Vagina (tissue), 2 donors: ENCODE results near the gene ADCY5. TPM values are rescaled to one million over a fixed set of nuclear protein-coding genes. Genes with fewer than 3 reads are reported as not detected.

Source experiments
- DNase-seq, 2 donors: peaks; one replicate each; pipeline ENCODE4 v3.0.0-alpha.2; 2017; ENCODE audit errors: extremely low spot score in 2 of 2
- H3K27ac ChIP-seq: fragments of 200-600 bp; sonication (generic); one replicate; pipeline ENCODE4 v1.5.1; 2019
- H3K27me3 ChIP-seq: fragments of 200-600 bp; sonication (generic); one replicate; pipeline ENCODE4 v1.5.1; 2019
- H3K36me3 ChIP-seq, 2 donors: fragments of 200-600 bp; sonication (generic); one replicate each; pipeline ENCODE4 v1.5.1; 2017 to 2019
- H3K4me1 ChIP-seq: fragments of 200-600 bp; sonication (generic); one replicate; pipeline ENCODE4 v1.5.1; 2019
- H3K4me3 ChIP-seq, 2 donors: fragments of 200-600 bp; sonication (generic); 1 replicate in 1 of 2; 2 replicates in 1 of 2; pipeline ENCODE4 v1.5.1; 2016 to 2019
- H3K9me3 ChIP-seq: fragments of 200-600 bp; sonication (generic); one replicate; pipeline ENCODE4 v1.5.1; 2019
- POLR2A ChIP-seq, 2 donors: fragments of 450-650 bp; IDR thresholded peaks; one replicate each; pipeline ENCODE4 v1.6.1; 2017; ENCODE audit warnings: antibody characterized with exemption in 2 of 2, mild to moderate bottlenecking in 2 of 2, moderate library complexity in 2 of 2
- POLR2AphosphoS5 ChIP-seq, 2 donors: sonication (generic); formaldehyde crosslinking; IDR thresholded peaks; one replicate each; pipeline ENCODE4 v1.9.0; 2017; ENCODE audit warnings: antibody characterized with exemption in 2 of 2, mild to moderate bottlenecking in 2 of 2, low read depth in 1 of 2; ENCODE audit not compliant: insufficient read depth in 1 of 2
- intact Hi-C: fragments of 100-400 bp; cut with DNase I; formaldehyde crosslinking; loops from one replicate; pipeline ENCODE4 v1.15.1; 2023
- total RNA-seq: library from RNA; depleted of rRNA; stranded (reverse); fragments of >200 nt; gene quantifications from one replicate; pipeline ENCODE4 v1.2.3, GENCODE V29; 2016
- TF ChIP-seq, protein P1 (sequence below), 3 experiments: fragments of 450-650 bp in 2 of 3; fragments of 200-600 bp in 1 of 3; sonication (generic) in 1 of 3; IDR thresholded peaks; one replicate each; pipeline ENCODE4 v1.5.1; 2017 to 2019; ENCODE audit warnings: antibody characterized with exemption in 3 of 3, mild to moderate bottlenecking in 2 of 3, moderate library complexity in 2 of 3

ADCY5 gene
- total RNA-seq, 1 donor from 2014 or later: 16.7 TPM

- intact Hi-C loops: no loop called here
- Histone ChIP-seq H3K9me3 (no peaks in the 10 kb centered on the region), H3K27ac (no peak overlapping the region), H3K27me3 (no peaks in the 10 kb centered on the region), H3K4me1 (no peaks in the 10 kb centered on the region), H3K36me3 (no peaks in the 10 kb centered on the region), H3K4me3 (no peak overlapping the region)
- no peak for TF ChIP-seq POLR2AphosphoS5 (IDR thresholded peaks at IDR 0.05; ENCODE audit: insufficient read depth in 1 of 2, low read depth in 1 of 2)
- TF ChIP-seq POLR2A (IDR thresholded peaks at IDR 0.05): no peak
- TF ChIP-seq, protein P1, sequence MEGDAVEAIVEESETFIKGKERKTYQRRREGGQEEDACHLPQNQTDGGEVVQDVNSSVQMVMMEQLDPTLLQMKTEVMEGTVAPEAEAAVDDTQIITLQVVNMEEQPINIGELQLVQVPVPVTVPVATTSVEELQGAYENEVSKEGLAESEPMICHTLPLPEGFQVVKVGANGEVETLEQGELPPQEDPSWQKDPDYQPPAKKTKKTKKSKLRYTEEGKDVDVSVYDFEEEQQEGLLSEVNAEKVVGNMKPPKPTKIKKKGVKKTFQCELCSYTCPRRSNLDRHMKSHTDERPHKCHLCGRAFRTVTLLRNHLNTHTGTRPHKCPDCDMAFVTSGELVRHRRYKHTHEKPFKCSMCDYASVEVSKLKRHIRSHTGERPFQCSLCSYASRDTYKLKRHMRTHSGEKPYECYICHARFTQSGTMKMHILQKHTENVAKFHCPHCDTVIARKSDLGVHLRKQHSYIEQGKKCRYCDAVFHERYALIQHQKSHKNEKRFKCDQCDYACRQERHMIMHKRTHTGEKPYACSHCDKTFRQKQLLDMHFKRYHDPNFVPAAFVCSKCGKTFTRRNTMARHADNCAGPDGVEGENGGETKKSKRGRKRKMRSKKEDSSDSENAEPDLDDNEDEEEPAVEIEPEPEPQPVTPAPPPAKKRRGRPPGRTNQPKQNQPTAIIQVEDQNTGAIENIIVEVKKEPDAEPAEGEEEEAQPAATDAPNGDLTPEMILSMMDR (IDR thresholded peaks at IDR 0.05): no peak
- no peak for DNase-seq
Observed at GRCh38 chr3:123480428-123480827, 31.5 kb upstream of the ADCY5 start.

DNA sequence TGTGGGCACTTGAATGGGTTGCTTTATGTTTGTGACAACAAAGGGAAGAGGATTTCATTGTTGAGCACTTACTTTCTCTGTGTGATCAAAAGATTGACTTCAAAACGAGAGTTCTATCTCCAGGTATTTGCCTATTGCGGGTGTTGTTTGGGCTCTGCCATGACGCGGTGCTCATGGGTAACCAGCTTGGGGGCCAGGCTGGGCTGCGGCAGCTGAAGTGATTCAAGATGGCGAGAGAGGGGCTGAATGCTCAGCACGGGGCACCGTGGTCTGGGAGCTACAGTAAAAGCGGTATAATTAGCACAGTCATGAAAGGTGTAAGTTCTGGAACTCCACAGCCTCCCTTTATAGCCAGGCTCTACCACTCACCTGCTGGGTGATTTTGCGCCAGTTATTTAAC, 31.0 kb upstream of the ADCY5 start:
- H3K27ac ChIP-seq: no peak overlapping the region
- H3K9me3 ChIP-seq: no peaks in the 10 kb centered on the region
- no peak for TF ChIP-seq POLR2AphosphoS5 (IDR thresholded peaks at IDR 0.05; ENCODE audit: insufficient read depth in 1 of 2, low read depth in 1 of 2)
- no peak for TF ChIP-seq POLR2A (IDR thresholded peaks at IDR 0.05)
- TF ChIP-seq, protein P1 (IDR thresholded peaks at IDR 0.05): no peak
- no peak overlapping the region for H3K4me3 ChIP-seq
- H3K4me1 ChIP-seq: no peaks in the 10 kb centered on the region
- H3K36me3 ChIP-seq: no peaks in the 10 kb centered on the region
- no peak for DNase-seq
- no peaks in the 10 kb centered on the region for H3K27me3 ChIP-seq
- intact Hi-C loops: no loop called here

- TF ChIP-seq POLR2A (IDR thresholded peaks at IDR 0.05) (no peak), POLR2AphosphoS5 (IDR thresholded peaks at IDR 0.05; ENCODE audit: insufficient read depth in 1 of 2, low read depth in 1 of 2) (no peak)
- TF ChIP-seq, protein P1 (IDR thresholded peaks at IDR 0.05): no peak
- Histone ChIP-seq H3K4me1 (no peaks in the 10 kb centered on the region), H3K27ac (no peak overlapping the region), H3K9me3 (no peaks in the 10 kb centered on the region), H3K27me3 (no peaks in the 10 kb centered on the region), H3K36me3 (no peaks in the 10 kb centered on the region), H3K4me3 (no peak overlapping the region)
- DNase-seq: no peak
- intact Hi-C loops: no loop called here
Observed at GRCh38 chr3:123478314-123478713, 29.4 kb upstream of the ADCY5 start.

GRCh38 chr3:123476967-123477750, 28.3 kb upstream of the ADCY5 start:
- Histone ChIP-seq H3K27ac (no peak overlapping the region), H3K27me3 (no peaks in the 10 kb centered on the region), H3K4me3 (no peak overlapping the region), H3K9me3 (no peaks in the 10 kb centered on the region), H3K4me1 (no peaks in the 10 kb centered on the region), H3K36me3 (no peaks in the 10 kb centered on the region)
- no peak for DNase-seq
- TF ChIP-seq, protein P1 (IDR thresholded peaks at IDR 0.05): no peak
- TF ChIP-seq POLR2AphosphoS5 (IDR thresholded peaks at IDR 0.05; ENCODE audit: insufficient read depth in 1 of 2, low read depth in 1 of 2) (no peak), POLR2A (IDR thresholded peaks at IDR 0.05) (no peak)
- intact Hi-C loops: no loop called here

DNA sequence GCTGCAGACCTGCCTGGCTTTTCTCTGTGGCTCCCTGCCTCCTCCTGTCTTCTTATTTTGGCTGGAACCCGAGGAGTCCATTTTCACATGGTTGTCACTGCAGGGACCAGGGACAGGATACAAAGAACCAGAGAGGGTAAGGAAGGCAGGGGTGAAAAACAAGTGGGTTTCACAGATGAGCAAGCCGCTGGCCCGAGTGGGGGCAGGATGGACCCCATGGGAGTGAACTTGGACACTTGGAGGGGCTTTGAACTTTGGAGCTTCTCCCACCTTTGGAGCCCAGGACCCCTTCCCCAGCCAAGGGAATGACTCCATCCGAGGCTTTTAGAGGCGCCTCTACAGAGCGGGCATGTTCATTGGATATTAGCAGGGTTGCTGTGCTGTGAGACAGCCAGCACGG, 26.9 kb upstream of the ADCY5 start:
- H3K27me3 ChIP-seq: no peaks in the 10 kb centered on the region
- no peak for DNase-seq
- H3K4me3 ChIP-seq: no peak overlapping the region
- H3K27ac ChIP-seq: no peak overlapping the region
- intact Hi-C loops: no loop called here
- TF ChIP-seq, protein P1 (IDR thresholded peaks at IDR 0.05): no peak
- TF ChIP-seq POLR2A (IDR thresholded peaks at IDR 0.05): no peak
- TF ChIP-seq POLR2AphosphoS5 (IDR thresholded peaks at IDR 0.05; ENCODE audit: insufficient read depth in 1 of 2, low read depth in 1 of 2): no peak
- no peaks in the 10 kb centered on the region for H3K36me3 ChIP-seq
- no peaks in the 10 kb centered on the region for H3K9me3 ChIP-seq
- H3K4me1 ChIP-seq: no peaks in the 10 kb centered on the region
